Central memory CD8-positive, alpha-beta T cell (primary cell): Measurements from ENCODE around the gene SLC25A22.
A peak's percentile ranks its signal among the peaks of the same experiment; 100 is the strongest.

Experiments
- ATAC-seq: fragments of 150-1000 bp; cut with Tn5 transposase; replicated peaks from 2 replicates; pipeline ENCODE4 v1.10.0; 2022; ENCODE audit warnings: mild to moderate bottlenecking, moderate FRiP score, moderate number of reproducible peaks; ENCODE audit not compliant: poor library complexity, severe bottlenecking; ENCODE audit errors: extremely low read depth
- DNase-seq, 2 donors: peaks; one replicate each; pipeline ENCODE4 v3.0.0; 2021; ENCODE audit warnings: low spot score in 2 of 2
- H3K27ac Mint-ChIP-seq: one replicate; pipeline ENCODE4 v1.8.0; 2022; ENCODE audit warnings: low read depth, mild to moderate bottlenecking, moderate library complexity, mixed read lengths
- H3K27me3 Mint-ChIP-seq: one replicate; pipeline ENCODE4 v1.8.0; 2022; ENCODE audit warnings: mixed read lengths
- H3K36me3 Mint-ChIP-seq: one replicate; pipeline ENCODE4 v1.8.0; 2022; ENCODE audit warnings: mild to moderate bottlenecking, moderate library complexity, mixed read lengths; ENCODE audit not compliant: insufficient read depth
- H3K4me1 Mint-ChIP-seq: one replicate; pipeline ENCODE4 v1.8.0; 2022; ENCODE audit warnings: mixed read lengths
- H3K4me3 Mint-ChIP-seq: one replicate; pipeline ENCODE4 v1.8.0; 2022; ENCODE audit warnings: mild to moderate bottlenecking, moderate library complexity, mixed read lengths
- H3K9me3 Mint-ChIP-seq: one replicate; pipeline ENCODE4 v1.8.0; 2022; ENCODE audit warnings: mixed read lengths

Gene SLC25A22

DNA sequence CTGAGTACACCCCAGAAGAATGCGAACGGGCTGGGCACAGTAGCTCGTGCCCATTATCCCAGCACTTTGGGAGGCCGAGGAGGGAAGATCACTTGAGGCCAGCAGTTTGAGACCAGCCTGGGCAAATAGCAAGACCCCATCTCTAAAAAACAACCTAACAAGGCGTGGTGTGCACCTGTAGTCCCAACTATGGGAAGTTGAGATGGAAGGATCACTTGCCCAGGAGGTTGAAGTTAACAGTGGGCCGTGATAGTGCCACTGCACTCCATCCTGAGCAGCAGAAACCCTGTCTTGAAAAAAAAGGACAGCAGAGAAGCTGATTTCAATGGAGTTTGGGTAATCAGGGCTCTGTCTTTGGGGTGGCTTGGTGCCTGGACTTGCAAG, 15.0 kb upstream of the SLC25A22 start:
- no peak for ATAC-seq
- Mint-ChIP-seq H3K4me1 (peaks cover 30% of the 10 kb centered on the region), H3K36me3 (peaks cover 51% of the 10 kb centered on the region), H3K9me3 (no peaks in the 10 kb centered on the region), H3K27me3 (no peaks in the 10 kb centered on the region), H3K27ac (no peak overlapping the region), H3K4me3 (no peak overlapping the region)
- no peak for DNase-seq

DNA sequence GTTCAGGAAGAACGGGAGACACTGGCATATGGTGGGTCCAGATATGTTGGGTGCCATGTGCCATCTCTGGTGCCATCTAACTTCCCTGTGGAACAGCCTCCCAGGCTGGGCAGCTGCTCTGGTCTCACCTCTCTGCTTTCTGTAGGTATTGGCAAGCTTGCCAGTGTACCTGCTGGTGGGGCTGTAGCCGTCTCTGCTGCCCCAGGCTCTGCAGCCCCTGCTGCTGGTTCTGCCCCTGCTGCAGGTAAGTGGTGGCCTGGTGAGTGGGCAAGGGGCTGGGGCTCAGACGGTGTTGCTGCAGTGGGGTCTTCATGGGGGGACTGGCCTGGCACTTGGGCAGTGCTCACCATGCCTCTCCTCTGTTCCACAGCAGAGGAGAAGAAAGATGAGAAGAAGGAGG, 14.3 kb upstream of the SLC25A22 start:
- Mint-ChIP-seq H3K4me1 (peaks cover 35% of the 10 kb centered on the region), H3K27ac (no peak overlapping the region), H3K4me3 (peak overlapping the region; percentile 89), H3K9me3 (no peaks in the 10 kb centered on the region), H3K36me3 (peaks cover 49% of the 10 kb centered on the region), H3K27me3 (no peaks in the 10 kb centered on the region)
- no peak for DNase-seq
- no peak for ATAC-seq

DNA sequence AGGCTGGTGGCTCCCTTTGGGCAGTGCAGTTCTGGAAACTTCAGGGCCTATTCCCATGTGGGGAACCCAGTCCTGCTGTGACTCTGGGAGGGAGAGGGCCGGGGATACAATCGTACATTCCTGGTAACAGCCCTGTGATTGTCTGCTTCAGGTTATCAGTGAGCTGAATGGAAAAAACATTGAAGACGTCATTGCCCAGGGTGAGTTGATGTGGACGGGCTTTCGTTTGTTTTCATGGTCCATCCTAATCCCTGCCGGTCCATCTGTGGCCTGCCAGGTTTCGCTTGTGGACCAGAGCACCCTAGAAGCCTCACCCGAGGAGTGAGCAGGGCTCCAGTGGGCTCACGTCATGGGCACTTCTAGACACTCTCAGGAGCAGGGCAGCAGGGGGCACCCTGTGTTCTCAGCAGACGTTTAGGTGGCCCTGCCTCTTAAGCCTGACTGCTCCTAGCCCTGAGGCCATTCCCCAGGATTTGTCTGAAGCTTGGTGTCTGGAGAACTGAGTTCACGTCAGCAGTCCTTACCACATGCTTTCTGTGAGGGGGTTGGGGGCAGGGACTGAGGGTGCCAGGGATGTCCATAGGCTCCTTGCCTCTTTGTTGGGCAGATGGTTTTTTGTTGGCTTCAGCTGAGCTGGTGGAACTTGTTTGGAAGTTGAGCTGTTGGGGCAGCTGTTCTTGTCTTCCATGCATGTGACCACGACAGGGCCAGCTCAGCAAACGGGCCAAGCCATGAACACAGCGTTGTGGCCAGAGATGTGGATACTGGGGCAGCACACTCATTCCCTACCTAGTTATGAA, 13.6 kb upstream of the SLC25A22 start:
- H3K4me1 Mint-ChIP-seq: peaks cover 35% of the 10 kb centered on the region
- H3K36me3 Mint-ChIP-seq: peaks cover 51% of the 10 kb centered on the region
- peak overlapping the region; percentile 95 for H3K27ac Mint-ChIP-seq
- H3K27me3 Mint-ChIP-seq: no peaks in the 10 kb centered on the region
- ATAC-seq: no peak
- DNase-seq: no peak
- H3K9me3 Mint-ChIP-seq: no peaks in the 10 kb centered on the region
- H3K4me3 Mint-ChIP-seq: peak overlapping the region; percentile 89

DNA sequence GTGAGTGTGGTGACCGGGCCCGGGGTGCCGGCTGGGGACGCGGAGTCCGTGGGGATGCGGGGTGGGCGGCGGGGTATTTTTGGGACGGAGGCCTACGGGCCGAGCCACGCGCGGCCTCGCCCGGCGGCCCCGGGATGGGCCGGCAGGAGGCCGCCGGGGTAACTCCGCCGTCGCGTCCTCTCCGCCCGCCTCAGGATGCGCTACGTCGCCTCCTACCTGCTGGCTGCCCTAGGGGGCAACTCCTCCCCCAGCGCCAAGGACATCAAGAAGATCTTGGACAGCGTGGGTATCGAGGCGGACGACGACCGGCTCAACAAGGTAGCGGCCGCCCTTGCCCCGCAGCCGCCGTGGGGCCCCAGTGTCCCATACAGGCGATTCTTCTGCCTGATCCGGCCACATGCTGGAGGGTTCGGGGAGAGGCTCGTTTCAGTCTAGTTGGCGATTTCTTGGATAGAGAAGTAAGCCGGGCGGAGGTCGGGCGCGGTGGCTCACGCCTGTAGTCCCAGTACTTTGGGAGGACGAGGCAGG, 12.0 kb upstream of the SLC25A22 start:
- Mint-ChIP-seq H3K36me3 (peaks cover 50% of the 10 kb centered on the region), H3K4me1 (peaks cover 35% of the 10 kb centered on the region), H3K27ac (peak overlapping the region; percentile 95), H3K4me3 (peak overlapping the region; percentile 89), H3K9me3 (no peaks in the 10 kb centered on the region), H3K27me3 (no peaks in the 10 kb centered on the region)
- peak; percentile 20 for ATAC-seq
- DNase-seq: no peak

DNA sequence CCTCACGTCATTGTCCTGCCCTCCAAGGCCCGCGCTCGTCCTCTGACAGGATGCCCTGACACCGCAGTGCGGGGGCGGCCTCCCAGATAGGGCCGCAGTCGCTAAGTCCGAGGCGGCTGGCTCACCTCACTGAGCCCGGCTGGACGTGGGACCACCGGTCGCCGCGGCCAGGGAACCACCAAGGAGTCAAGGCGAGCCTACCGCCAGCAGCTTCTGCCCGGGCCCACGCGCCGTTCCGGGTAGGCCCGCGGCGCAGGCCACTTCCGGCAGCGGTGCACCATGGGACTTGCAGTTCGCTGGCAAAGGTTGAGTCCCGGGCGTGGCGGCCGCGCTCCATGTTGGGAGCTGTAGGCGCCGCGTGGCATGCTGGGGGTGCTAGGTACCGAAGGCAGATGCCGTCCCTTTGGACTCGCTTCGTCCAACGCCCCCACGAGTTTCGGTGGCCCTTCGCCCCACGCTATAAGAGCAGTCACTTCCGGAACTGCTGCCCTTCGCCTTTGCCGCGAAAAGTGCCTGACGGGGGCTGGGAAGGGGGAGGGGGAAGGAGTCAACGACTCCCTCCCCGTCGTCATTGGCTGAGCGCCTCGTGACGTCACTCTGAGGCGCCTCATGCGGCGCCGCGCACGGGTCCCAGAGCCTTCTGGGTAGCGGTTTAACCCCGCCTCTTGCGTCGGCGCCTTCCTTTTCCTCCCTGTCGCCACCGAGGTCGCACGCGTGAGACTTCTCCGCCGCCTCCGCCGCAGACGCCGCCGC, 11.4 kb upstream of the SLC25A22 start, which contains the start of gene RPLP2:
Gene RPLP2, plus strand, starts transcription at position 681 of the 753 bp plus-strand sequence. CDS start 268 bp downstream, outside the sequence.
- ATAC-seq: peak; percentile 89
- H3K27me3 Mint-ChIP-seq: no peaks in the 10 kb centered on the region
- peak within 1 kb of the TSS; percentile 95 for H3K27ac Mint-ChIP-seq
- H3K9me3 Mint-ChIP-seq: no peaks in the 10 kb centered on the region
- peak within 1 kb of the TSS; percentile 89 for H3K4me3 Mint-ChIP-seq
- peaks cover 49% of the 10 kb centered on the region for H3K36me3 Mint-ChIP-seq
- peaks cover 35% of the 10 kb centered on the region for H3K4me1 Mint-ChIP-seq
- peak; percentile 97 for DNase-seq

DNA sequence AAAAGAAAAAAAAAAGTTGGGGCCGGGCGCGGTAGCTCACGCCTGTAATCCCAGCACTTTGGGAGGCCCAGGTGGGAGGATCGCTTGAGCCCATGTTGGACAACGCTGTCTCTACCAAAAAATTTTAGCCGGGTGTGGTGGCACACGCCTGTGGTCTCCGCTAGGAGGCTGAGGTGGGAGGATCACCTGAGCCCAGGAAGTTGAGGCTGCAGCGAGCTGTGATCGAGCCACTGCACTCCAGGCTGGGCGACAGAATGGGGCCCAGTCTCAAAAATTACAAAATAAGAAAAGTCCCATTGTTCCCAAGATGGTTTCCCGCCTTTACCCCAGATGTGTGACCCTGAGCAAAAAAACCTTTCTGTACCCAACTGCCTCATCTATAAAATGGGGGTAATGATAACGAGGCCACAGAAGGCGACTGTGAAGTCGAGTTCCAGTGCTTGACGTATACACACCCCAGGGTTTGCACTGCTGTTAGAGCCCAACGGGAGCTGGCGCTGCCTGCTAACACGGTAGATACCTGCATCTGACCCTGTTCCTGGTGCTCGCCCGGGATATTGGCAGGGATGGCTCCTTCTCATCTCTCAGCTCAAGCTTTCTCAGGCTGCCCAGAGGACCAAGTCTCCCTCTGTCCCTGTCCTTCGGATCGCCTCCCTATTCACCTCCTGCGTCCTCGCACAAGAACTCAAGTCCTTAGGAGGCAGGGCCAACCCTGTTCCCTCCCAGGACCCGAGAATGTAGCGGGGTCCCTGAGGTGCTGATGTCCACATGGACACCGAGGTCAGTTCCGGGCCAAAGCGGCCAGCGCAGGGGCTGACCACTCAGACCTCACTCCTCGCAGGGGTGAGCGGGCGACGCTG, 10.6 kb upstream of the SLC25A22 start:
- no peak for DNase-seq
- H3K27me3 Mint-ChIP-seq: no peaks in the 10 kb centered on the region
- H3K9me3 Mint-ChIP-seq: no peaks in the 10 kb centered on the region
- H3K4me1 Mint-ChIP-seq: peaks cover 35% of the 10 kb centered on the region
- H3K4me3 Mint-ChIP-seq: peak overlapping the region; percentile 89
- H3K36me3 Mint-ChIP-seq: peaks cover 46% of the 10 kb centered on the region
- no peak for ATAC-seq
- peak overlapping the region; percentile 95 for H3K27ac Mint-ChIP-seq

DNA sequence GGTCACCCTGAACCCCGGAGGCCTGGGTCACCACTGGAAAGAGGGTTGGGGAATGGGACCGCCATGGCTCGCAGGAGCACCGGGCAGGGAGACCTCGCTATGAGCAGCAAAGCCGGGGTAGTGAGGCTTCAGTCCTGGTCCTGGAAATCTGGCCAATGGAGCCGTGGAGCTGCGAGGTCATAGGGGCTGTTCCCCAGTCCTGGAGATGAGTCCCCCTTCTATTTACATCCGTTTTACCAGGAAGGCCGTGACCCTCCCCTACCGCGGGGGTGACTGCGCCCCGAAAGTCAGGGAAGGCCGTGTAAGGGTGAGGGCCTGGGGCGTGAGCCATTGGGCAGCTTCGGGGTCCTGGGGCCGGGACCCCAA, 6.5 kb upstream of the SLC25A22 start:
- Mint-ChIP-seq H3K27me3 (no peaks in the 10 kb centered on the region), H3K27ac (no peak overlapping the region), H3K36me3 (peaks cover 16% of the 10 kb centered on the region), H3K4me1 (peaks cover 14% of the 10 kb centered on the region), H3K9me3 (no peaks in the 10 kb centered on the region), H3K4me3 (peak overlapping the region; percentile 76)
- DNase-seq (no peak), ATAC-seq (no peak)

DNA sequence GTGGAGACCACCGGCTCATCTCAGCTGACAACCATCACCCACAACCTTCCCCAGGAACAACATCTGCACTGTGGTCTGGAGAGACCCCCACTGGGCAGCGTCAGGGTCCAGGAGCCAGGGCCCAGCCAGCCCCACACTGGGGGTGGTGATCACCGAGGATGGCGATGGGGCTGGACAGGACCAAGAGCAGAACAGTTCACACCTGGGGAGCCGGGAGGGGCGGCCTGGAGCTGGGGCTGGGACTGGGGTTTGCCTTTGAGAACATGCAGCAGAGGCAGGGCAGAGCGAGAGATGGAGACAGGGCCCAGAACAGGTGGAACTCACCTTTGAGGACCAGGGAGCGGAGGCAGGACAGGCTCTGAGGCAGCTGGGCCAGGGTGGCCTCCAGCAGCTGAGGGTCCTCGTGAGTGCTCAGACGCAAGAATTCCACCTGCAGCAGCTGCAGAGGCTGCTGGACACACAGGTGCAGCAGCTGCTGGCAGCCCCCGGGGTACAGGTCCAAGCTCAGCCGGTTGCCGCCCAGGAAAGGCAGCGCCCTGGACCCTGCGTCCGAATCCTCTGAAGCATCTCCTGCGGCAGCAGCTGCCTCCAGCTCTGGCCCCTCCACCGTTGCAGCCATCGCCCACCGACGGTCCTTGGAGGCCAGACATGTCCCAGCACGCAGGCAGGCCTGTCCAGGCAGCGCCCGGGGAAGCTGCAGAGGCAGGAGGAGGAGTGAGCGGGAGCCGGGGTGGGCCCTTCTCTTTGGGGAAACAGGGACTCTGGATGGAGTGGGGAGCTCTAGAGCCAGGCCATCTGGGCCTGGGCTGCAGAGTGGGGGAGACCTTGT, 5.9 kb upstream of the SLC25A22 start:
- H3K36me3 Mint-ChIP-seq: peaks cover 10% of the 10 kb centered on the region
- H3K27ac Mint-ChIP-seq: no peak overlapping the region
- no peaks in the 10 kb centered on the region for H3K9me3 Mint-ChIP-seq

DNA sequence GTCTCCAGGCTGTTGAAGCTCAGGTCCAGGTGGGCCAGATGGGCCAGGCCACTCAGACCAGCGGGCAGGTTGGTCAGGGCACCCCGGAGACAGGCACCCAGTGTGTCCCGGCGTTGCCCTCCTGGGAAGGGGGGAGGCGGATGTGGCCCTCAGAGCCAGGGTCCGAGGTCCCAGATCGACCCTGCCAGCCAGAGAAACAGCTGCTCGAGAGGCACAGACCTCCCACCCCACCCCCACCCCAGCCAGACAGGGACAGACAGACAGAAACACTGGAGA, 5.3 kb upstream of the SLC25A22 start:
- no peak for ATAC-seq
- no peak for DNase-seq
- Mint-ChIP-seq H3K4me1 (peaks cover 7% of the 10 kb centered on the region), H3K27me3 (no peaks in the 10 kb centered on the region), H3K27ac (no peak overlapping the region), H3K4me3 (peak overlapping the region; percentile 76), H3K36me3 (peaks cover 7% of the 10 kb centered on the region), H3K9me3 (no peaks in the 10 kb centered on the region)

More for the DNA sequence above, 5.9 kb upstream of the SLC25A22 start:
- Mint-ChIP-seq H3K4me3 (peak overlapping the region; percentile 76), H3K27me3 (no peaks in the 10 kb centered on the region), H3K4me1 (peaks cover 12% of the 10 kb centered on the region)
- DNase-seq: no peak
- no peak for ATAC-seq

DNA sequence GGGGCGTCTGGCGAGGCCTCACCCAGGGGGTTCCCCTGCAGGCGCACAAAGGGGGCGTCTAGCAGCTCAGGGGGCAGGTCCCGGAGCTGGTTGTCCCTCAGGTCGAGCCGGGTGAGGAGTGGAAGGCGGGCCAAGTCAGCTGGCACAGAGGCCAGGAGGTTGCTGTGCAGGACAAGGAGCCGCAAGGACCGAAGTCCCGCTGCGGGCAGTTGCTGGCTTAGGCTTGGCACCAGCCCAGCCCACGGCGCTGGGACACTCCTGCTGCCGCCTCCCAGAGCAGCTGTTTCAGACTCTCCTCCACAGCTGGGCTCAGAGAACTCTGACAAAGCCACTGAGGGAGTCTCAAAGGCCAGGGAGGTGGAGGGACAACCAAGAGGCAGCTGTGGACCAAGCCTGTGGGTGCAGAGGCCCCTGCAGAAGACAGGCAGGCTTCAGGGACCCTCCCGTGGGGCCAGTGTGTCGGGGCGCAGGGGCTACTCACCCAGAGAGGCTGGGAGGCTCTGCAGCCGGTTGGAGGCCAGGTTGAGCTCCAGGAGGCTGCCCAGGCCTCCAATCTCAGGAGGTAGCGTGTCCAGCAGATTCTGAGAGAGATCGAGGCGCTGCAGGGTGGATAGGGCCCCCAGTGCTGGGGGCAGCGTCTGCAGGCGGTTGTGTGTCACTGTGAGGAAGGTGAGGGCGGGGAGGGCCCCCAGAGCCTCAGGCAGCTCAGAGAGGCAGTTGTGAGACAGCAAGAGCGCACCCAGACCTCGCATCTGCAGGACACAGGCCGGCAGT, 4.8 kb upstream of the SLC25A22 start:
- no peaks in the 10 kb centered on the region for H3K9me3 Mint-ChIP-seq
- H3K27me3 Mint-ChIP-seq: no peaks in the 10 kb centered on the region
- ATAC-seq: no peak
- no peak overlapping the region for H3K27ac Mint-ChIP-seq
- DNase-seq: no peak
- peaks cover 3% of the 10 kb centered on the region for H3K4me1 Mint-ChIP-seq
- peak overlapping the region; percentile 36 for H3K4me3 Mint-ChIP-seq
- peaks cover 7% of the 10 kb centered on the region for H3K36me3 Mint-ChIP-seq

DNA sequence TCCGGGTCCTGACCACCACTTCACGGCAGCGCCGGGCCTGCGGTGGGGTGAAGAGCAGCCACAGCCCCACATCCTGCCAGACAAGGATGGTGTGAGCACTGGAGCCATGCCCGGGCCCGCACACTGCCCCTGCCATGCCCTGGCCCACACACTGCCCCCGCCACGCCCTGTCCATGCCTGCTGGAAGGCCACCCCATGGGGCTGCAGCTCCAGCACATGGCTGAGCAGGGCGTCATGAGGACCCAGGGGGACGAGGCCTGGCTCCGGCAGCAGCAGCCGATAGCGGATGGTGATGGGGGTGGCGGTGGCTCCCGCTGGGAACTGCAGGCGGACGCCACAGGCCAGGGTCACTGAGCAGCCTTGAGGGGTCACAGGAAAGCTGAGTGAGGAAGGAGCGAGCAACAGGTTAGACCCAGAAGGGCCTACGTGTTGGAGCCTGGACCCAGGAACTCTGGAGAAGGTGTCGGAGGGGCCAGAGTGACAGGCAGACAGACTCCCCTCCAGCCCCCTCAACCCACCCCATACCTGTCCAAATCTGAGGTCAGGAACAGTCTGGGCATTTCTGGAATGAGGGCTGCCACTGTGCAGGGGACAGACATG, 4.0 kb upstream of the SLC25A22 start:
- H3K27ac Mint-ChIP-seq: no peak overlapping the region
- H3K9me3 Mint-ChIP-seq: no peaks in the 10 kb centered on the region
- DNase-seq: no peak
- H3K4me1 Mint-ChIP-seq: peaks cover 4% of the 10 kb centered on the region
- H3K27me3 Mint-ChIP-seq: no peaks in the 10 kb centered on the region
- H3K36me3 Mint-ChIP-seq: peaks cover 9% of the 10 kb centered on the region
- no peak for ATAC-seq
- no peak overlapping the region for H3K4me3 Mint-ChIP-seq
